Loucy (cell line): ENCODE measurements around the gene ADD2.

Source experiments
- EZH2phosphoT487 ChIP-seq: fragments of 200-600 bp; IDR thresholded peaks from 2 replicates; pipeline ENCODE4 v1.6.1; 2018; ENCODE audit warnings: antibody characterized with exemption, mild to moderate bottlenecking, moderate library complexity, borderline replicate concordance
- TF ChIP-seq, protein P1 (sequence below): fragments of 200-600 bp; sonication (generic); conservative IDR thresholded peaks from 2 replicates; pipeline ENCODE4 v1.5.1; 2014; ENCODE audit warnings: mild to moderate bottlenecking, antibody characterized with exemption, low read length

DNA sequence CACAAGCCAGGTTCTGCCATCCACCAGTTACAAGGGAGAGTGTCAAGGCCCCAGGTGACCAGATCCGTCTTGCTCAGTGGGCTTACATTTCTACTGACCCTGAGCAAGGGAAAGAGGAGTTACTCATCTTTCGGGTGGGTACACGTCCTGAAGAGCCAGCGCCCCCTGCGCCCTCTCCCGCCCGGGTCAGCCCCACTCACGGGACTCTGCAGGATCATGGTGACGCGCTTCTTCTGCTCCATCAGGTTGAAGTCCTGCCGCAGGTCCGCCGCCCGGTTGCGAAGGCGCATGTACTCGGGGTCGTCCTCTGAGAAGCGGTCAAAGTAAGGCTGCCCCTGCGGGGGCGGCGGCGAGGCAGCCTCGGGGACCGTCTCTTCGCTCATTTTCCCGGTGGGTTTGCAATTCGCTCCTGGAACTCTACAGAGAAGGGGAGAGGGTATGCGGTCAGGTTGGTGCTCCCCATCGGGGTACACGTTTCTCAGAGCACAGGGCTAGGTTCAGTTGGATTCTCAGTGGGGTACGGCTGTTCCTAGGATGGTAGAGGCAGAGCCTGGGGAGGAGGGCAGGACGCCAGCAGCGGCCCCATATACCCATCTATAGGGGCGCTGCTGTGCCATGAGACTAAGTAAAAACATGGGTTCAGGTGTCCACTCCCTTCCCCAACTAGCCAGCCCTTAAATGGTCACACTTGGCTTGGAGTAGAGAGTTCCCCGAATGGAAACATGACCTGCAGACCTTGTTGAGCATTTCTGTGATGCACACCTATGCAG, 61.8 kb downstream of the ADD2 start:
- TF ChIP-seq, protein P1, sequence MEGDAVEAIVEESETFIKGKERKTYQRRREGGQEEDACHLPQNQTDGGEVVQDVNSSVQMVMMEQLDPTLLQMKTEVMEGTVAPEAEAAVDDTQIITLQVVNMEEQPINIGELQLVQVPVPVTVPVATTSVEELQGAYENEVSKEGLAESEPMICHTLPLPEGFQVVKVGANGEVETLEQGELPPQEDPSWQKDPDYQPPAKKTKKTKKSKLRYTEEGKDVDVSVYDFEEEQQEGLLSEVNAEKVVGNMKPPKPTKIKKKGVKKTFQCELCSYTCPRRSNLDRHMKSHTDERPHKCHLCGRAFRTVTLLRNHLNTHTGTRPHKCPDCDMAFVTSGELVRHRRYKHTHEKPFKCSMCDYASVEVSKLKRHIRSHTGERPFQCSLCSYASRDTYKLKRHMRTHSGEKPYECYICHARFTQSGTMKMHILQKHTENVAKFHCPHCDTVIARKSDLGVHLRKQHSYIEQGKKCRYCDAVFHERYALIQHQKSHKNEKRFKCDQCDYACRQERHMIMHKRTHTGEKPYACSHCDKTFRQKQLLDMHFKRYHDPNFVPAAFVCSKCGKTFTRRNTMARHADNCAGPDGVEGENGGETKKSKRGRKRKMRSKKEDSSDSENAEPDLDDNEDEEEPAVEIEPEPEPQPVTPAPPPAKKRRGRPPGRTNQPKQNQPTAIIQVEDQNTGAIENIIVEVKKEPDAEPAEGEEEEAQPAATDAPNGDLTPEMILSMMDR = no peak
- no peak for TF ChIP-seq EZH2phosphoT487
